ENCODE measurements around the gene RAP1GDS1. TPM values are rescaled to one million over a fixed set of nuclear protein-coding genes. Genes with fewer than 3 reads are reported as not detected.

RAP1GDS1 gene
- total RNA-seq, 4 donors from 2014 or later: 5.9 to 8.6 (median 8.2) TPM

DNA sequence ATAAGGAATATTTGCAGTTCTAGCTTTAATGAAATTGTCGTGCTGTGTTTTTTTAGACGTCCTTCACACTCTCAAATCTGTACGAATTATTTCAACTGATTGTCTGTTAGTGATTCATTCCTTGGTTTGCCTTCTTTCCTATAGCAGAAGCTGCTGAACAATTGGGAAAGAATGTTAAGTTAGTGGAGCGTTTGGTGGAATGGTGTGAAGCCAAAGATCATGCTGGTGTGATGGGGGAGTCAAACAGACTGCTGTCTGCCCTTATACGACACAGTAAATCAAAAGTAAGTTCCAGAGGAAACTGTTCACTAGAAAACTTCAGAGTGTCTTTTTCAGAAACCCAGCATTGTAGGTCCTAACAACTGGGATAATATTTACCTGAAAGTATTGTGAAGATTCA lies 159.9 kb downstream of the RAP1GDS1 start:
- peaks cover 0 to 39% of the 10 kb centered on the region in 2 donors for H3K36me3 ChIP-seq
- in situ Hi-C loops (cut with MboI; ENCODE audit: low sequenced_read_pairs in 4 of 4) (no loop called here), intact Hi-C loops (cut with DNase I; ENCODE audit: low total_unique reads) (no loop called here)
- H3K9me3 ChIP-seq: no peaks in the 10 kb centered on the region
- H3K27ac ChIP-seq: no peak overlapping the region
- TF ChIP-seq POLR2A (IDR thresholded peaks at IDR 0.05): no peak
- TF ChIP-seq, protein P1, sequence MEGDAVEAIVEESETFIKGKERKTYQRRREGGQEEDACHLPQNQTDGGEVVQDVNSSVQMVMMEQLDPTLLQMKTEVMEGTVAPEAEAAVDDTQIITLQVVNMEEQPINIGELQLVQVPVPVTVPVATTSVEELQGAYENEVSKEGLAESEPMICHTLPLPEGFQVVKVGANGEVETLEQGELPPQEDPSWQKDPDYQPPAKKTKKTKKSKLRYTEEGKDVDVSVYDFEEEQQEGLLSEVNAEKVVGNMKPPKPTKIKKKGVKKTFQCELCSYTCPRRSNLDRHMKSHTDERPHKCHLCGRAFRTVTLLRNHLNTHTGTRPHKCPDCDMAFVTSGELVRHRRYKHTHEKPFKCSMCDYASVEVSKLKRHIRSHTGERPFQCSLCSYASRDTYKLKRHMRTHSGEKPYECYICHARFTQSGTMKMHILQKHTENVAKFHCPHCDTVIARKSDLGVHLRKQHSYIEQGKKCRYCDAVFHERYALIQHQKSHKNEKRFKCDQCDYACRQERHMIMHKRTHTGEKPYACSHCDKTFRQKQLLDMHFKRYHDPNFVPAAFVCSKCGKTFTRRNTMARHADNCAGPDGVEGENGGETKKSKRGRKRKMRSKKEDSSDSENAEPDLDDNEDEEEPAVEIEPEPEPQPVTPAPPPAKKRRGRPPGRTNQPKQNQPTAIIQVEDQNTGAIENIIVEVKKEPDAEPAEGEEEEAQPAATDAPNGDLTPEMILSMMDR (IDR thresholded peaks at IDR 0.05 in 4 of 5, conservative IDR thresholded peaks at IDR 0.05 in 1 of 5): no peak
- H3K4me1 ChIP-seq: no peaks in the 10 kb centered on the region
- ATAC-seq (no peak), DNase-seq (no peak)
- no peaks in the 10 kb centered on the region for H3K27me3 ChIP-seq
- H3K4me3 ChIP-seq: no peak overlapping the region

DNA sequence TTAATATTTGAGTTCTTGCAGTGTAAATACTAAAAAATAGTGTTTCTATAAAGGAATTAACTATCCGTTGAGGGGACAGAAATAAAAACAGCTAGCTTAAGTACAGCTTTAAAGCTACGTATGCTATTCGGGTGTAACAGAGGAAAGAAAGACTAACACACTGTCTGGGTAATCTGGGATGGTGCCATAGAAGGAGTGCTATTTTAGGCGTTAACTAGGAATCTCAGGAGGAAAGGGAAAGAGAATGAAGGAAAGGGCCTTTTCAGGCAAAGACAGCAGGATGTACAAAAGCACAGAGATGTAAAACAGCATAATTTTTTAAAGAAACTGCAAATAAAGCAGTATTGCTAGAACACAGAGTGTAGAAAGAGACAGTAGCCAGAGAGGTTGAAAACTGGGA lies 161.8 kb downstream of the RAP1GDS1 start:
- in situ Hi-C loops (cut with MboI; ENCODE audit: low sequenced_read_pairs in 4 of 4): no loop called here
- no peak for ATAC-seq

DNA sequence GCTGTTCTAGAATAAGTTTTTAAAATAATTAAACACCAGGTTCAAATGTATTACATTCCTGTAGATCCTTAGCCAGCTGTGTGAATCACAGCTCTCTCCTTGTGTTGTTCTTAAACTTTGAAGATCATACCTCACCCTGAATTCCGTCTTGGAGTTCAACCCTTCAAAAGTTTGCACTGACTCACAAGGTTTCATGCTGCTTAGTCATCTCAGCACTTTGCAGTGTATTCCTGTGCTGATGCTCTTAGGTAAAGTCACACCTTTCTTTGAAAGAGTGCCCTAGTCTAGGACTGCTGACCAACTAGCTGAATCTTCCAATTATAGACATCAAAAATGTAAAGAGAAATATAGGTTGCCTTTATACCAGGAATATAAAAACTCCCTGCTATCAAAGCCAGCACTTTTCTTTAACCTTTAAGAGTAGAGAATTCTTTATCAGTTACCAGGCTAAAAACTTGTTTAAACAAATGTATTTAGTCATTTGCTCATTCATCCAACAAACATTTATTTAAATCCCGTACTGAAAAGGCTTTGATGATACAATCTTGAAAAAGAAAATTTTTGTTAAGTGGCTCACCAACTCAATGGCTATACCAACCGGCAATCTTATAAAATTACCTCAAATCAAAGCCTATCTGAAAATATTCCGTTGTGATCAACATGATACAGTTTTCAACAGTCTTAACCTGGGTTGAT lies 169.7 kb downstream of the RAP1GDS1 start:
- DNase-seq (no peak), ATAC-seq (no peak)
- Histone ChIP-seq H3K9me3 (no peaks in the 10 kb centered on the region), H3K4me1 (no peaks in the 10 kb centered on the region), H3K36me3 (peaks cover 0 to 10% of the 10 kb centered on the region in 2 donors), H3K27ac (no peak overlapping the region), H3K27me3 (no peaks in the 10 kb centered on the region), H3K4me3 (no peak overlapping the region)
- TF ChIP-seq, protein P1 (IDR thresholded peaks at IDR 0.05 in 4 of 5, conservative IDR thresholded peaks at IDR 0.05 in 1 of 5): no peak
- no peak for TF ChIP-seq POLR2A (IDR thresholded peaks at IDR 0.05)
- intact Hi-C loops (cut with DNase I; ENCODE audit: low total_unique reads): no loop called here
- in situ Hi-C loops (cut with MboI; ENCODE audit: low sequenced_read_pairs in 4 of 4): no loop called here

More for the DNA sequence above, 161.8 kb downstream of the RAP1GDS1 start:
- DNase-seq: no peak
- Histone ChIP-seq H3K36me3 (peaks cover 0 to 31% of the 10 kb centered on the region in 2 donors), H3K27me3 (no peaks in the 10 kb centered on the region), H3K9me3 (no peaks in the 10 kb centered on the region), H3K27ac (no peak overlapping the region), H3K4me1 (no peaks in the 10 kb centered on the region), H3K4me3 (no peak overlapping the region)
- intact Hi-C loops (cut with DNase I; ENCODE audit: low total_unique reads): no loop called here
- TF ChIP-seq POLR2A (IDR thresholded peaks at IDR 0.05): no peak
- TF ChIP-seq, protein P1 (IDR thresholded peaks at IDR 0.05 in 4 of 5, conservative IDR thresholded peaks at IDR 0.05 in 1 of 5): no peak

DNA sequence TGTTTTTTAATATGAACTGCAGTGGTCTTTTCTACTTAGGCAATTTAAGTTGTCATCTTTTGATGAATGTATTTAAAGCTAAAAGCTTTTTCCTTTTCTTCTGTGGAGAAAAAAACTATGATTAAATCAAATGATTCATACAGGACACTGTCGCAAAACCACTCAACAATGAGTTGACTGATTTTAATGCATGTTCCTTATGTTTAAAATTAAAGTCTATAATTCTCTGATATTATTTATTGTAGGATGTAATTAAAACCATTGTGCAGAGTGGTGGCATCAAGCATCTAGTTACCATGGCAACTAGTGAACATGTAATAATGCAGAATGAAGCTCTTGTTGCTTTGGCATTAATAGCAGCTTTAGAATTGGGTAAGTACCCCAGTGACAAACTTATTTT lies 172.5 kb downstream of the RAP1GDS1 start:
- no peak overlapping the region for H3K4me3 ChIP-seq
- DNase-seq: no peak
- in situ Hi-C loops (cut with MboI; ENCODE audit: low sequenced_read_pairs in 4 of 4): no loop called here
- intact Hi-C loops (cut with DNase I; ENCODE audit: low total_unique reads): no loop called here
- no peaks in the 10 kb centered on the region for H3K9me3 ChIP-seq
- no peak overlapping the region for H3K27ac ChIP-seq
- H3K36me3 ChIP-seq: peaks cover 0 to 10% of the 10 kb centered on the region in 2 donors
- H3K4me1 ChIP-seq: no peaks in the 10 kb centered on the region
- TF ChIP-seq, protein P1 (IDR thresholded peaks at IDR 0.05 in 4 of 5, conservative IDR thresholded peaks at IDR 0.05 in 1 of 5): no peak
- no peak for TF ChIP-seq POLR2A (IDR thresholded peaks at IDR 0.05)
- no peak for ATAC-seq
- no peaks in the 10 kb centered on the region for H3K27me3 ChIP-seq

DNA sequence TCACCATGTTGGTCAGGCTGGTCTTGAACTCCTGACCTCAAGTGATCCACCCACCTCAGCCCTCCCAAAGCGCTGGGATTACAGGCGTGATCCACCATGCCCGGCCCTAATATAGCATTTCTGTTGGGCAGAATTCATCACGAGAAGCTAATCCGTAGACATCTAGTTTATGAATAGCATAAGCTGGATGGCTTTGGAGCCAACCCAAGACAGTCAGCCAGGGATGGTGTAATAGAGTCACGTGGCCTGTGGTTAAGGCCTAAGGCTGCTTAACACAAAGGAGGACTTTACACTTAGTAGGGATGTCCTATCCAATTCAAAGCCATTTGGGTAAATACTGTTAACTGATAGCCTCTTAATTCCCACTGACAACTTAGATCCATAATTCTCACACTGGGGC lies 173.6 kb downstream of the RAP1GDS1 start:
- DNase-seq (no peak), ATAC-seq (no peak)
- Histone ChIP-seq H3K36me3 (peaks cover 0 to 10% of the 10 kb centered on the region in 2 donors), H3K4me3 (no peak overlapping the region), H3K27me3 (no peaks in the 10 kb centered on the region), H3K27ac (no peak overlapping the region), H3K9me3 (no peaks in the 10 kb centered on the region), H3K4me1 (no peaks in the 10 kb centered on the region)
- TF ChIP-seq, protein P1 (IDR thresholded peaks at IDR 0.05 in 4 of 5, conservative IDR thresholded peaks at IDR 0.05 in 1 of 5): no peak
- no peak for TF ChIP-seq POLR2A (IDR thresholded peaks at IDR 0.05)
- intact Hi-C loops (cut with DNase I; ENCODE audit: low total_unique reads) (no loop called here), in situ Hi-C loops (cut with MboI; ENCODE audit: low sequenced_read_pairs in 4 of 4) (no loop called here)
